OCI-LY7 (cell line): Measurements from ENCODE around the gene LANCL2.

ENCODE experiments used
- CTCF ChIP-seq: fragments of 200-600 bp; sonication (generic); conservative IDR thresholded peaks from 2 replicates; pipeline ENCODE4 v1.5.1; 2014; ENCODE audit warnings: mild to moderate bottlenecking, antibody characterized with exemption, low read length, moderate library complexity, mixed read lengths
- EZH2phosphoT487 ChIP-seq: fragments of 200-600 bp; sonication (generic); IDR thresholded peaks from 2 replicates; pipeline ENCODE4 v1.6.1; 2018; ENCODE audit warnings: low read depth, borderline replicate concordance, mild to moderate bottlenecking, mixed run types, antibody characterized with exemption, low read length, moderate library complexity, mixed read lengths

GRCh38 chr7:55396233-55396785 is 31.2 kb downstream of the LANCL2 start:
- TF ChIP-seq CTCF, result no peak
- no peak for TF ChIP-seq EZH2phosphoT487
